ENCODE data around the gene FUT3.
A peak's percentile ranks its signal among the peaks of the same experiment; 100 is the strongest.

Gene FUT3

DNA sequence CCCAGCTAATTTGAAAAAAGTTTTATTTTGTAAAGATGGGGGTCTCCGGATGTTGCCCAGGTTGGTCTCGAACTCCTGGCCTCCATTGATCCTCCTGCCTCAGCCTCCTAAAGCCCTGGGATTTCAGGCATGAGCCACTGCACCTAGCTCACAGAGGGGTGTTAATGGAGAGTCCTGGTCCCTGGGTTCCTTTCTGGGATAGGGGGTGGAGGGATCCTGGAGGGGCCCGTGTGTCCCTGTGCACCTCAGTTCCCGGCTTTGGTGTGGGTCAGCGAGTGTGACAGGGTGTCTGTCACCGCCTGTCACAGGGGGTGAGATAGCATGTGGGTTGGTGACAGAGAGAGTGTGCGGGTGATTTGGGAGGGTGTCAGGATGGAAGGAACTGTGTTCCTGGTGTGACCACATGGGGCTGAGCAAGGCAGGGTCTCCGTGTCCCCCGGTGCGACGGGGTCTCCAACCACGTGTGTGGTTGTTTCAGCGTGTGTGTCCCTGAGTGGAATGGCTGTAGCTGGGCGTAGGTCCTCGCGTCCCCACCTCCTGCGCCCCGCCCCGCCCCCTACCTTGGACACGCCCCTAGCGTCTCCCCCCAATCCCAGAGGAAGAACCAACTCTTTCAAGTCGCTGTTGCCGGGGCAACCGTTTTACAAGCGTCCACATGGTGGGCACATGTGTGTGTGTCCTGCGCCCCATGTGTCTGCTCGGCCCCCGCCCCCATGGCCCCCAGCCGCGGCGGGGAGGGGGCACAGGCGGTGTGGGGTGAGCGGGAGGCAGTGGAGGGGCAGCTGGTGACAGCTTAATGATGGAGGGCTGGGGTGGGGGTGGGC lies 49.2 kb downstream of the FUT3 start:
- Histone ChIP-seq H3K4me3 (ENCODE audit: low read length) (peak overlapping the region; percentile 34; the same call in 1 of the 2 replicates), H3K36me3 (ENCODE audit: insufficient read depth, low read depth, low read length) (no peaks in the 10 kb centered on the region), H3K9me3 (ENCODE audit: insufficient read depth, low read depth, low read length) (no peaks in the 10 kb centered on the region), H3K4me1 (ENCODE audit: insufficient read depth, low read length) (no peaks in the 10 kb centered on the region; the same call in 1 of the 2 replicates), H3K9ac (ENCODE audit: low read depth, low read length) (no peak overlapping the region), H3K27me3 (ENCODE audit: insufficient read depth, low read length) (peaks cover 34% of the 10 kb centered on the region), H3K27ac (ENCODE audit: low read length) (no peak overlapping the region)

DNA sequence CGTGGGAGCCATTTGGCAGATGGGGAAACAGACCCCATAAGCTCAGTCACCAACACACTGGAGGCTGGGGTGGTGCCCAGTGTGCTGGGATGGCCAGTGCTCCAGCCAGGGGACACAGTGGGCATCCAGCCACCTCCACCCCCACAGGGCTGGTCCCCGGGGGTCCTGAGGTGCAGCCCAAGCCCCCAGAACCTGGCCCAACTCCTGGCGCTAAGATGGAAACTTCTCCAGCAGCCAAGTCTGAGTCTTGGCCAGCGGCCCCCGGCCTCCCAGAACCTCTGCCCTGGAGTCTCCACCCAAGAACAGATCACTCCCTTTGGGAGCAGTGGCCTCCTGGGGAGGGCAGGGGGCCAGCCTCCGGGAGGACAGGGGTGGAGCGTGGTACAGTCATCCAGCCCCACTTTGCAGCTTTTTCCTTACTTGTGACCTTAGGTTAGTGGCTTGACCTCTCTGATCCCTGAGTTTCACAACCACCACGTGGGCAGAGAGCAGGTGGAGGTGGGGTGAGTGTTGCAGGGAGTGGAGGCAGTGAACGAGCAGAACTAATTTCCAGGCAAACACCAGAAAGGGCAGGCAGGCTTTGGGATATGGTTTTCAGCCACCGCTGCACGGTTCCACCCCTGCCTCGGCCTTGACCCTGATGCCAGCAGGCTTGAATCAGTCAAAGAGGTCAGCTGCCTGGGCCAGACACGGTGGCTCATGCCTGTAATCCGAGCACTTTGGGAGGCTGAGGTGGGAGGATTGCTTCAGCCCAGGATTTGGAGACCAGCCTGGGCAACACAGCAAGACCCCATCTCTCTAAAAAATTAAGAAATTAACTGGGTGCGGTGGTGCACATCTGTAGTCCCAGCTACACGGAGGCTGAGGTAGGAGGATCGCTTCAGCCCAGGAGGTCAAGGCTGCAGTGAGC lies 50.6 kb downstream of the FUT3 start:
- Histone ChIP-seq H3K9ac (ENCODE audit: low read depth, low read length) (no peak overlapping the region), H3K4me1 (ENCODE audit: insufficient read depth, low read length) (no peaks in the 10 kb centered on the region; the same call in 1 of the 2 replicates), H3K36me3 (ENCODE audit: insufficient read depth, low read depth, low read length) (no peaks in the 10 kb centered on the region), H3K27me3 (ENCODE audit: insufficient read depth, low read length) (peaks cover 23% of the 10 kb centered on the region), H3K4me3 (ENCODE audit: low read length) (no peak overlapping the region), H3K9me3 (ENCODE audit: insufficient read depth, low read depth, low read length) (no peaks in the 10 kb centered on the region), H3K27ac (ENCODE audit: low read length) (no peak overlapping the region)

DNA sequence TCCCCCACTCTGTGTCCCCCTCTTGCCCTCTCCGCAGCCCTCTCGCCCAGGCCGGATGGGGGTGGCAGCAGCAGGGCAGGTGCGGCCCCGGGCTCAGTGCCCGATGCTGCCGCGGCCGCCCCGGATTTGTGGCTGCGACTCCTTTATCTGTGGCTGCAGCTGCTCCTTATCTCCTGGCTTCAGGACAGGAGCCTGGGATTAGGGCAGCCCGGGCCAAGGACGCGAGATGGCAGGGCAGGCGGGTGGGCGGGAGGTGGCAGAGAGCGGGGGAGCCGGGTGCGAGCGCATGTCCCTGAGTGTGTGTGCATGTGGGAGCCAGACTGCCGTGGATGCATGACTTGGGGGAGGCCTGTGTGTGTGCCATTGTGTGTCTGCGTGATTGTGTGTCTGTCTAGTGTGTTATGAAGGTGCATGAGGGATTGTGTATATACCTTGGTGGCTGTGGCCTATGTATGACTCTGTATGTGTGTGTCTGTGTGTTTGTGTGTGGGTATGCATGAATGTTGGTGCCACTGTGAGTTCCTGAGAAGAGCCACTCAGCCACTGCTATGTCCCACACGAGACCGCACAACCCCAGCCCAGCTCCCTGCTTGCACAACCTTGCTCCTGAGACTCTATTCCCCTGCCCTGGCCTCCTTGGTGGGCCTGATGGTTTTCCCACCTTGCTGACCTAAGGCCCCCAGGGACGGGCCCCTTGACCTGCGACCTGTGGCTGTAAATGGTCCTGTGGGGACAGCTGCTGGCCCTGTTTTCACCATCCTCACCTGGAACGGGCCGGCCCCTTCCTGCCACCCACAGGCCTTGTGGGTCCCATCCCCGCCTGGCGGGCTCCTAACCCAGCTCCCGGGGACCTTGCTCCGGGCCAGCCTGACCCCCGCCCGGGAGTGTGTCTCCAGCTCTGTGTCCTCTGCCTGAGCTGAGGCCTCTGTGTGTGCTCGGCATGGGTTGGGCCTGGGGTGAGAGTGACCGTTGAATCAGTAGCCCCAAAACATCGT lies 51.7 kb downstream of the FUT3 start:
- Histone ChIP-seq H3K4me1 (ENCODE audit: insufficient read depth, low read length) (no peaks in the 10 kb centered on the region; the same call in 1 of the 2 replicates), H3K36me3 (ENCODE audit: insufficient read depth, low read depth, low read length) (no peaks in the 10 kb centered on the region), H3K27me3 (ENCODE audit: insufficient read depth, low read length) (peaks cover 19% of the 10 kb centered on the region), H3K9ac (ENCODE audit: low read depth, low read length) (no peak overlapping the region), H3K4me3 (ENCODE audit: low read length) (no peak overlapping the region), H3K27ac (ENCODE audit: low read length) (no peak overlapping the region), H3K9me3 (ENCODE audit: insufficient read depth, low read depth, low read length) (no peaks in the 10 kb centered on the region)

- Histone ChIP-seq H3K4me3 (ENCODE audit: low read length) (no peak overlapping the region), H3K36me3 (ENCODE audit: insufficient read depth, low read depth, low read length) (no peaks in the 10 kb centered on the region), H3K4me1 (ENCODE audit: insufficient read depth, low read length) (no peaks in the 10 kb centered on the region), H3K27ac (ENCODE audit: low read length) (no peak overlapping the region), H3K9ac (ENCODE audit: low read depth, low read length) (no peak overlapping the region), H3K9me3 (ENCODE audit: insufficient read depth, low read depth, low read length) (no peaks in the 10 kb centered on the region), H3K27me3 (ENCODE audit: insufficient read depth, low read length) (peaks cover 14% of the 10 kb centered on the region)
These were observed 53.0 kb downstream of the FUT3 start for GRCh38 chr19:5798244-5798643.

- Histone ChIP-seq H3K27ac (ENCODE audit: low read length) (no peak overlapping the region), H3K9ac (ENCODE audit: low read depth, low read length) (no peak overlapping the region), H3K4me3 (ENCODE audit: low read length) (no peak overlapping the region), H3K36me3 (ENCODE audit: insufficient read depth, low read depth, low read length) (no peaks in the 10 kb centered on the region), H3K9me3 (ENCODE audit: insufficient read depth, low read depth, low read length) (no peaks in the 10 kb centered on the region), H3K27me3 (ENCODE audit: insufficient read depth, low read length) (no peaks in the 10 kb centered on the region), H3K4me1 (ENCODE audit: insufficient read depth, low read length) (no peaks in the 10 kb centered on the region)
These were observed 55.8 kb downstream of the FUT3 start for GRCh38 chr19:5795382-5795919.

- Histone ChIP-seq H3K36me3 (ENCODE audit: insufficient read depth, low read depth, low read length) (peaks cover 18% of the 10 kb centered on the region), H3K9me3 (ENCODE audit: insufficient read depth, low read depth, low read length) (no peaks in the 10 kb centered on the region), H3K4me1 (ENCODE audit: insufficient read depth, low read length) (no peaks in the 10 kb centered on the region), H3K9ac (ENCODE audit: low read depth, low read length) (no peak overlapping the region), H3K27me3 (ENCODE audit: insufficient read depth, low read length) (no peaks in the 10 kb centered on the region), H3K27ac (ENCODE audit: low read length) (no peak overlapping the region), H3K4me3 (ENCODE audit: low read length) (no peak overlapping the region)
These were observed 58.1 kb downstream of the FUT3 start for GRCh38 chr19:5793188-5793587.

Measured in iPS-20b (cell line).